Hepatocyte (in vitro differentiated cells): ENCODE results near the gene ETV5.

Experiments
- EZH2 ChIP-seq: fragments of 200-600 bp; sonication (generic); IDR thresholded peaks from 2 replicates; pipeline ENCODE4 v1.6.1; 2016; ENCODE audit warnings: antibody characterized with exemption, mild to moderate bottlenecking, borderline replicate concordance
- EZH2phosphoT487 ChIP-seq: fragments of 200-600 bp; sonication (generic); IDR thresholded peaks from one replicate; pipeline ENCODE4 v1.6.1; 2018; ENCODE audit warnings: antibody characterized with exemption, mild to moderate bottlenecking, low read depth, moderate library complexity; ENCODE audit not compliant: unreplicated experiment, severe bottlenecking
- TF ChIP-seq, protein P1 (sequence below): fragments of 200-600 bp; sonication (generic); IDR thresholded peaks from 2 replicates; pipeline ENCODE4 v1.5.1; 2016; ENCODE audit warnings: antibody characterized with exemption, mild to moderate bottlenecking; ENCODE audit not compliant: poor library complexity

DNA sequence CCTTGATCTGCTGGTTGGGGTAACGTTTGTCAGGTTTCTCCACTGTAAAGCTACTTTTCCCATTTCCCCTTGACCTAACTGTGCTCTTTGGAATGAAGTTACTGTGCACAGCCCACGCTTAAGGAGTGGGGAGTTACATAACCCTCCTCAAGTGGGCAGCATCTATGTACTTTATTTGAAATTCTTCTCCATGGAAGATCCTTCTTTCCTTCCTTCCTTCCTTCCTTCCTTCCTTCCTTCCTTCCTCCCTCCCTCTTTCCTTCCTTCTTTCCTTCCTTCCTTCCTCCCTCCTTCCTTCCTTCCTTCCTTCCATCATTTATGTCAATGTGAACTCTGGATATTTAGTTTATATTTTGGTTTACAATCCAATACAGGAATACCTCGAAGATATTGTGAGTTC lies 94.0 kb downstream of the ETV5 start:
- TF ChIP-seq, protein P1, sequence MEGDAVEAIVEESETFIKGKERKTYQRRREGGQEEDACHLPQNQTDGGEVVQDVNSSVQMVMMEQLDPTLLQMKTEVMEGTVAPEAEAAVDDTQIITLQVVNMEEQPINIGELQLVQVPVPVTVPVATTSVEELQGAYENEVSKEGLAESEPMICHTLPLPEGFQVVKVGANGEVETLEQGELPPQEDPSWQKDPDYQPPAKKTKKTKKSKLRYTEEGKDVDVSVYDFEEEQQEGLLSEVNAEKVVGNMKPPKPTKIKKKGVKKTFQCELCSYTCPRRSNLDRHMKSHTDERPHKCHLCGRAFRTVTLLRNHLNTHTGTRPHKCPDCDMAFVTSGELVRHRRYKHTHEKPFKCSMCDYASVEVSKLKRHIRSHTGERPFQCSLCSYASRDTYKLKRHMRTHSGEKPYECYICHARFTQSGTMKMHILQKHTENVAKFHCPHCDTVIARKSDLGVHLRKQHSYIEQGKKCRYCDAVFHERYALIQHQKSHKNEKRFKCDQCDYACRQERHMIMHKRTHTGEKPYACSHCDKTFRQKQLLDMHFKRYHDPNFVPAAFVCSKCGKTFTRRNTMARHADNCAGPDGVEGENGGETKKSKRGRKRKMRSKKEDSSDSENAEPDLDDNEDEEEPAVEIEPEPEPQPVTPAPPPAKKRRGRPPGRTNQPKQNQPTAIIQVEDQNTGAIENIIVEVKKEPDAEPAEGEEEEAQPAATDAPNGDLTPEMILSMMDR: no peak
- TF ChIP-seq EZH2 (no peak), EZH2phosphoT487 (no peak)
